Gastrocnemius medialis (tissue), 4 donors: ENCODE data around the gene KLK13.

Experiments
- POLR2A ChIP-seq, 2 donors: fragments of 450-650 bp; IDR thresholded peaks; one replicate each; pipeline ENCODE4 v1.6.1; 2017; ENCODE audit warnings: antibody characterized with exemption in 2 of 2, mild to moderate bottlenecking in 2 of 2, moderate library complexity in 2 of 2
- TF ChIP-seq, protein P1 (sequence below), 5 experiments: fragments of 450-650 bp in 3 of 5; fragments of 200-600 bp in 2 of 5; sonication (generic) in 2 of 5; IDR thresholded peaks in 4 of 5; conservative IDR thresholded peaks in 1 of 5; 1 replicate in 4 of 5; 2 replicates in 1 of 5; pipeline ENCODE4 v1.5.1; 2016 to 2019; ENCODE audit warnings: antibody characterized with exemption in 5 of 5, mild to moderate bottlenecking in 3 of 5, moderate library complexity in 3 of 5

DNA sequence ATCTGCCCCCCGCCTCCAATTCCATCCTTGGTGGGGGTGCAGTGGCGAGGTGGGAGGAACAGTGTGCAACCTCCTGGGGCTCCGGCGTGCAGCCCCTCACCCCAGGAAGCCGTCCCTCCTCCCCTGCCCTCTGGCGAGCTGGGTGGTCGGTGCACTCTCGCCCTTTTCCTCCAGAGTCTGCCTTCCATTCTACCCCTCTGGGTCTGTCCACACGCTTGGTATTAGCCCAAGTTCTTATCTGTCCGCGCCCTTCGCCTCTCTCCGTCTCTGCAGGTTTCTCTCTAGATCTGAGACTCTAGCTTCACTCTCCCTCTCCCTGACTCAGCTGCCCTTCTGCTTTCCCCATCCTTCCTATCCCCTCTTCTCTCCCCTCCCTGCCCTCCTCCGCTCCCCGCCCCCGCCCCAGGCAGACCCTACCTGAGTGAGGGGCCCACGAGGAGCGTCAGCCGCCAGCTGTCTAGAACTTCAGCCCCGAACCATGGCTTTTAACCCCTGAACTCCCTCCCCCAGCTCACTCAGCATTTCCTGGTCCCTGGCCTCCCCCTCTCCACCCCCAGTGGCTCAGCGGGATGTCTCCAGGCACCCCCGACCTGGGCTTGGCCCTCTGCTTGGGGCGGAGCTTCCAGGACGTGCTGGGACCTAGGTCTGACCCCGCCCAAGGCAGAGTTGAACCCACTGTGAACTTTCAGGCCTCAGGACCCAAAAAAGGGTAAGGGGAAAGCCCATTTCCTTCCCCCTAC lies 499 bp upstream of the KLK13 start:
- TF ChIP-seq, protein P1, sequence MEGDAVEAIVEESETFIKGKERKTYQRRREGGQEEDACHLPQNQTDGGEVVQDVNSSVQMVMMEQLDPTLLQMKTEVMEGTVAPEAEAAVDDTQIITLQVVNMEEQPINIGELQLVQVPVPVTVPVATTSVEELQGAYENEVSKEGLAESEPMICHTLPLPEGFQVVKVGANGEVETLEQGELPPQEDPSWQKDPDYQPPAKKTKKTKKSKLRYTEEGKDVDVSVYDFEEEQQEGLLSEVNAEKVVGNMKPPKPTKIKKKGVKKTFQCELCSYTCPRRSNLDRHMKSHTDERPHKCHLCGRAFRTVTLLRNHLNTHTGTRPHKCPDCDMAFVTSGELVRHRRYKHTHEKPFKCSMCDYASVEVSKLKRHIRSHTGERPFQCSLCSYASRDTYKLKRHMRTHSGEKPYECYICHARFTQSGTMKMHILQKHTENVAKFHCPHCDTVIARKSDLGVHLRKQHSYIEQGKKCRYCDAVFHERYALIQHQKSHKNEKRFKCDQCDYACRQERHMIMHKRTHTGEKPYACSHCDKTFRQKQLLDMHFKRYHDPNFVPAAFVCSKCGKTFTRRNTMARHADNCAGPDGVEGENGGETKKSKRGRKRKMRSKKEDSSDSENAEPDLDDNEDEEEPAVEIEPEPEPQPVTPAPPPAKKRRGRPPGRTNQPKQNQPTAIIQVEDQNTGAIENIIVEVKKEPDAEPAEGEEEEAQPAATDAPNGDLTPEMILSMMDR (IDR thresholded peaks at IDR 0.05 in 4 of 5, conservative IDR thresholded peaks at IDR 0.05 in 1 of 5): no peak
- no peak for TF ChIP-seq POLR2A (IDR thresholded peaks at IDR 0.05)
